H9 (cell line): ENCODE data around the gene TUBB1. TPM values are rescaled to one million over a fixed set of nuclear protein-coding genes. Genes with fewer than 3 reads are reported as not detected.

Experiments
- DNase-seq: peaks from one replicate; pipeline ENCODE4 v3.0.0-alpha.2; 2017
- H2AFZ ChIP-seq: one replicate; pipeline ENCODE4 v1.6.1; 2013; ENCODE audit warnings: mild to moderate bottlenecking, low read length, control low read depth, moderate library complexity
- H2AK5ac ChIP-seq: 2 replicates; pipeline ENCODE4 v1.6.1; 2013; ENCODE audit warnings: low read length, control low read depth, mixed read lengths; ENCODE audit not compliant: insufficient read length
- H2BK120ac ChIP-seq: one replicate; pipeline ENCODE4 v1.6.1; 2013; ENCODE audit warnings: low read depth, mild to moderate bottlenecking, low read length, control low read depth, inconsistent platforms; ENCODE audit not compliant: poor library complexity, severe bottlenecking
- H2BK12ac ChIP-seq: 2 replicates; pipeline ENCODE4 v1.6.1; 2013; ENCODE audit warnings: low read length, control low read depth, mixed read lengths, low read depth; ENCODE audit not compliant: insufficient read length
- H2BK15ac ChIP-seq: 2 replicates; pipeline ENCODE4 v1.6.1; 2013; ENCODE audit warnings: low read depth, low read length, control low read depth
- H2BK20ac ChIP-seq: one replicate; pipeline ENCODE4 v1.6.1; 2013; ENCODE audit warnings: low read depth, mild to moderate bottlenecking, low read length, control low read depth, inconsistent platforms; ENCODE audit not compliant: poor library complexity, severe bottlenecking
- H2BK5ac ChIP-seq: 2 replicates; pipeline ENCODE4 v1.6.1; 2013; ENCODE audit warnings: low read length, control low read depth, mixed read lengths; ENCODE audit not compliant: insufficient read length
- H3K14ac ChIP-seq: 2 replicates; pipeline ENCODE4 v1.6.1; 2013; ENCODE audit warnings: low read length, control low read depth; ENCODE audit not compliant: insufficient read depth
- H3K18ac ChIP-seq: 2 replicates; pipeline ENCODE4 v1.6.1; 2013; ENCODE audit warnings: low read depth, mild to moderate bottlenecking, mixed read lengths, low read length, control low read depth; ENCODE audit not compliant: insufficient read length
- H3K23ac ChIP-seq: 2 replicates; pipeline ENCODE4 v1.6.1; 2013; ENCODE audit warnings: low read length, control low read depth, mixed read lengths, low read depth; ENCODE audit not compliant: insufficient read length
- H3K23me2 ChIP-seq: 2 replicates; pipeline ENCODE4 v1.6.1; 2013; ENCODE audit warnings: low read depth, mild to moderate bottlenecking, mixed read lengths, low read length, control low read depth; ENCODE audit not compliant: insufficient read length, poor library complexity, severe bottlenecking
- H3K27ac ChIP-seq: 2 replicates; pipeline ENCODE4 v1.5.1; 2013; ENCODE audit warnings: low read length, control low read depth, mixed read lengths, low read depth; ENCODE audit not compliant: insufficient read length
- H3K27me3 ChIP-seq: 2 replicates; pipeline ENCODE4 v1.6.1; 2013; ENCODE audit warnings: low read length, control low read depth, inconsistent platforms; ENCODE audit not compliant: insufficient read depth
- H3K4ac ChIP-seq: 2 replicates; pipeline ENCODE4 v1.6.1; 2013; ENCODE audit warnings: low read depth, mild to moderate bottlenecking, control low read depth, inconsistent platforms, low read length, moderate library complexity
- H3K4me1 ChIP-seq: 2 replicates; pipeline ENCODE4 v1.6.1; 2013; ENCODE audit warnings: low read length, control low read depth, inconsistent platforms; ENCODE audit not compliant: insufficient read depth
- H3K4me2 ChIP-seq: 2 replicates; pipeline ENCODE4 v1.6.1; 2013; ENCODE audit warnings: low read length, control low read depth, mixed read lengths; ENCODE audit not compliant: insufficient read length, insufficient read depth
- H3K56ac ChIP-seq: 2 replicates; pipeline ENCODE4 v1.6.1; 2013; ENCODE audit warnings: low read depth, mild to moderate bottlenecking, mixed read lengths, low read length, control low read depth; ENCODE audit not compliant: insufficient read length
- H3K79me1 ChIP-seq: 2 replicates; pipeline ENCODE4 v1.6.1; 2013; ENCODE audit warnings: low read depth, mild to moderate bottlenecking, moderate library complexity, low read length, control low read depth, inconsistent platforms; ENCODE audit not compliant: insufficient read depth, poor library complexity, severe bottlenecking
- H3K79me2 ChIP-seq: 2 replicates; pipeline ENCODE4 v1.6.1; 2013; ENCODE audit warnings: low read length, control low read depth, inconsistent platforms; ENCODE audit not compliant: insufficient read depth
- H3K9ac ChIP-seq: 2 replicates; pipeline ENCODE4 v1.6.1; 2013; ENCODE audit warnings: low read length, control low read depth, mixed read lengths; ENCODE audit not compliant: insufficient read length; ENCODE audit errors: extremely low read depth
- H3K9me3 ChIP-seq: one replicate; pipeline ENCODE4 v1.6.1; 2013; ENCODE audit warnings: low read depth, low read length, inconsistent platforms; ENCODE audit not compliant: control insufficient read depth
- H3T11ph ChIP-seq: one replicate; pipeline ENCODE4 v1.6.1; 2013; ENCODE audit warnings: mild to moderate bottlenecking, low read length, control low read depth, inconsistent platforms
- H4K20me1 ChIP-seq: one replicate; pipeline ENCODE4 v1.6.1; 2013; ENCODE audit not compliant: control insufficient read depth, insufficient read length, insufficient read depth
- H4K5ac ChIP-seq: 2 replicates; pipeline ENCODE4 v1.6.1; 2013; ENCODE audit warnings: low read depth, mild to moderate bottlenecking, mixed read lengths, low read length, control low read depth; ENCODE audit not compliant: insufficient read length
- H4K8ac ChIP-seq: replicated peaks from 2 replicates; pipeline ENCODE4 v1.6.1; 2013; ENCODE audit warnings: low read length, control low read depth, mixed read lengths, low read depth; ENCODE audit not compliant: insufficient read length
- H4K91ac ChIP-seq: 2 replicates; pipeline ENCODE4 v1.6.1; 2013; ENCODE audit warnings: low read depth, mild to moderate bottlenecking, moderate library complexity, mixed read lengths, low read length, control low read depth; ENCODE audit not compliant: insufficient read length
- H3K27ac Mint-ChIP-seq, 3 experiments: 2 replicates in 2 of 3; 3 replicates in 1 of 3; pipeline ENCODE4 v1.8.0; 2020 to 2021; ENCODE audit warnings: mixed read lengths in 3 of 3, mild to moderate bottlenecking in 1 of 3, moderate library complexity in 1 of 3
- H3K27me3 Mint-ChIP-seq: 2 replicates; pipeline ENCODE4 v1.8.0; 2021; ENCODE audit warnings: low read depth, mild to moderate bottlenecking, moderate library complexity, mixed read lengths
- H3K36me3 Mint-ChIP-seq, 3 experiments: 2 replicates in 2 of 3; 3 replicates in 1 of 3; pipeline ENCODE4 v1.8.0; 2020 to 2021; ENCODE audit warnings: low read depth in 3 of 3, mixed read lengths in 3 of 3; ENCODE audit not compliant: insufficient read depth in 1 of 3
- H3K4me1 Mint-ChIP-seq, 2 experiments: 2 replicates each; pipeline ENCODE4 v1.8.0; 2020; ENCODE audit warnings: mixed read lengths in 2 of 2
- H3K4me3 Mint-ChIP-seq, 2 experiments: 2 replicates in 1 of 2; 3 replicates in 1 of 2; pipeline ENCODE4 v1.8.0; 2020 to 2021; ENCODE audit warnings: mild to moderate bottlenecking in 2 of 2, mixed read lengths in 2 of 2, moderate library complexity in 1 of 2
- H3K9me3 Mint-ChIP-seq, 2 experiments: 2 replicates in 1 of 2; 3 replicates in 1 of 2; pipeline ENCODE4 v1.8.0; 2020; ENCODE audit warnings: mild to moderate bottlenecking in 2 of 2, mixed read lengths in 2 of 2, moderate library complexity in 1 of 2
- WGBS: extraction: QIAGEN DNeasy Blood & Tissue Kit; methylation state at CpG from one replicate; pipeline ENCODE4 v1.1.7; 2013; ENCODE audit warnings: missing lambda C conversion rate, low lambda C conversion rate, mixed read lengths; ENCODE audit not compliant: insufficient read length; ENCODE audit errors: extremely low coverage; 5-methylcytosine and 5-hydroxymethylcytosine counted together
- total RNA-seq: library from RNA; stranded (reverse); gene quantifications from 2 replicates; pipeline ENCODE4 v1.2.1, GENCODE V29; 2021
- TF ChIP-seq, protein P1 (sequence below): fragments of 200-600 bp; sonication (generic); conservative IDR thresholded peaks from 3 replicates; pipeline ENCODE4 v1.8.0; 2021; ENCODE audit warnings: antibody characterized with exemption, mild to moderate bottlenecking

Gene TUBB1
- total RNA-seq, 1 experiment from 2014 or later, result not detected

DNA sequence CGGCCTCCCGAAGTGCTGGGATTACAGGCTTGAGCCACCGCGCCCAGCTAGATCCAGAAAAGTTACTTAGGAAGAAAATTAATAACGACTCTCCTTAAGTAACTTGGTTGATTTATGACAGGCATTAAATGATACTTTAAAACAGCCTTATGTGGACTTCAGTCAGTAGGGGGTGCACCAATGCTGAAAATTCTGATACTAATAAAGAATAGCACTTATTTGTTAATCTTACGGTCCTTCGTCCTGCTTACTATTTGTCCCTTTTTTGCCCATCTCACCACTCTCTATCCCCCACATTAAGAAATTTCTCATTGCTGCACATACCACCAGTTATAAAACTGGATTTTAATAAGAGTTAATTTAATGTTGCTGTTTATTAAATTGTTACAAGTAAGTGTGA, 36.1 kb downstream of the TUBB1 start:
- no peak overlapping the region for H2AK5ac ChIP-seq
- H3K9ac ChIP-seq, result no peak overlapping the region
- no peak overlapping the region for H3K23ac ChIP-seq
- Mint-ChIP-seq H3K36me3 (no peaks in the 10 kb centered on the region), H3K27me3 (peaks cover 17% of the 10 kb centered on the region), H3K4me3 (no peak overlapping the region), H3K4me1 (no peaks in the 10 kb centered on the region), H3K9me3 (no peaks in the 10 kb centered on the region), H3K27ac (no peak overlapping the region)
- no peaks in the 10 kb centered on the region for H3K27me3 ChIP-seq
- no peak overlapping the region for H3K56ac ChIP-seq
- no peak overlapping the region for H2BK120ac ChIP-seq
- H3K4me1 ChIP-seq, result no peaks in the 10 kb centered on the region
- no peak overlapping the region for H3K18ac ChIP-seq
- no peak overlapping the region for H3T11ph ChIP-seq
- H3K9me3 ChIP-seq, result no peaks in the 10 kb centered on the region
- H3K4me2 ChIP-seq, result no peak overlapping the region
- DNase-seq, result no peak
- H3K23me2 ChIP-seq, result no peaks in the 10 kb centered on the region
- no peak overlapping the region for H2BK20ac ChIP-seq
- no CpG with 5 or more reads among the region's 7 CpGs for WGBS
- no peak overlapping the region for H3K27ac ChIP-seq
- H3K14ac ChIP-seq, result no peak overlapping the region
- H4K91ac ChIP-seq, result no peak overlapping the region
- H4K5ac ChIP-seq, result no peak overlapping the region
- H3K4ac ChIP-seq, result no peak overlapping the region
- H2AFZ ChIP-seq, result no peak overlapping the region
- H2BK12ac ChIP-seq, result no peak overlapping the region
- TF ChIP-seq, protein P1, sequence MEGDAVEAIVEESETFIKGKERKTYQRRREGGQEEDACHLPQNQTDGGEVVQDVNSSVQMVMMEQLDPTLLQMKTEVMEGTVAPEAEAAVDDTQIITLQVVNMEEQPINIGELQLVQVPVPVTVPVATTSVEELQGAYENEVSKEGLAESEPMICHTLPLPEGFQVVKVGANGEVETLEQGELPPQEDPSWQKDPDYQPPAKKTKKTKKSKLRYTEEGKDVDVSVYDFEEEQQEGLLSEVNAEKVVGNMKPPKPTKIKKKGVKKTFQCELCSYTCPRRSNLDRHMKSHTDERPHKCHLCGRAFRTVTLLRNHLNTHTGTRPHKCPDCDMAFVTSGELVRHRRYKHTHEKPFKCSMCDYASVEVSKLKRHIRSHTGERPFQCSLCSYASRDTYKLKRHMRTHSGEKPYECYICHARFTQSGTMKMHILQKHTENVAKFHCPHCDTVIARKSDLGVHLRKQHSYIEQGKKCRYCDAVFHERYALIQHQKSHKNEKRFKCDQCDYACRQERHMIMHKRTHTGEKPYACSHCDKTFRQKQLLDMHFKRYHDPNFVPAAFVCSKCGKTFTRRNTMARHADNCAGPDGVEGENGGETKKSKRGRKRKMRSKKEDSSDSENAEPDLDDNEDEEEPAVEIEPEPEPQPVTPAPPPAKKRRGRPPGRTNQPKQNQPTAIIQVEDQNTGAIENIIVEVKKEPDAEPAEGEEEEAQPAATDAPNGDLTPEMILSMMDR, result no peak
- no peaks in the 10 kb centered on the region for H3K79me1 ChIP-seq
- no peak overlapping the region for H4K8ac ChIP-seq
- no peaks in the 10 kb centered on the region for H3K79me2 ChIP-seq
- H4K20me1 ChIP-seq, result no peaks in the 10 kb centered on the region
- no peak overlapping the region for H2BK5ac ChIP-seq
- H2BK15ac ChIP-seq, result no peak overlapping the region
